Fibroblast of lung (primary cell): ENCODE data around the gene PNMA6E. TPM values are rescaled to one million over a fixed set of nuclear protein-coding genes. Genes with fewer than 3 reads are reported as not detected.
A peak's percentile ranks its signal among the peaks of the same experiment; 100 is the strongest.

Experiments
- DNase-seq, 2 donors: peaks; one replicate each; pipeline versions ENCODE4 v3.0.0 to v3.0.0-alpha.2; 2010; ENCODE audit warnings: low read depth in 2 of 2
- H2AFZ ChIP-seq: 2 replicates; pipeline ENCODE4 v1.5.1; 2012; ENCODE audit warnings: low read length, control low read depth, inconsistent platforms
- H3K27ac ChIP-seq: 2 replicates; pipeline ENCODE4 v1.5.1; 2011; ENCODE audit warnings: low read length, control low read depth; ENCODE audit not compliant: insufficient read depth
- H3K27me3 ChIP-seq: 2 replicates; pipeline ENCODE4 v1.5.1; 2011; ENCODE audit warnings: mild to moderate bottlenecking, low read length; ENCODE audit not compliant: control insufficient read depth, insufficient read depth
- H3K36me3 ChIP-seq: 2 replicates; pipeline ENCODE4 v1.5.1; 2011; ENCODE audit warnings: low read length; ENCODE audit not compliant: control insufficient read depth, insufficient read depth
- H3K4me1 ChIP-seq: 2 replicates; pipeline ENCODE4 v1.5.1; 2011; ENCODE audit warnings: low read length; ENCODE audit not compliant: control insufficient read depth, insufficient read depth; ENCODE audit errors: extremely low read depth
- H3K4me2 ChIP-seq: 2 replicates; pipeline ENCODE4 v1.5.1; 2011; ENCODE audit warnings: low read length, control low read depth; ENCODE audit not compliant: insufficient read depth; ENCODE audit errors: extremely low read depth
- H3K4me3 ChIP-seq, 4 experiments: fragments of 200-600 bp in 1 of 4; sonication (generic) in 1 of 4; replicated peaks in 1 of 4; 2 replicates each; pipeline ENCODE4 v1.5.1; 2011 to 2016; ENCODE audit warnings: low read length in 4 of 4, low read depth in 3 of 4, mild to moderate bottlenecking in 3 of 4, control low read depth in 2 of 4, inconsistent platforms in 1 of 4, mixed read lengths in 1 of 4; ENCODE audit not compliant: insufficient read depth in 1 of 4; ENCODE audit errors: control extremely low read depth in 1 of 4
- H3K79me2 ChIP-seq: 2 replicates; pipeline ENCODE4 v1.5.1; 2012; ENCODE audit warnings: mild to moderate bottlenecking, low read length, inconsistent platforms; ENCODE audit not compliant: control insufficient read depth, insufficient read depth
- H3K9ac ChIP-seq: 2 replicates; pipeline ENCODE4 v1.5.1; 2011; ENCODE audit warnings: mild to moderate bottlenecking, low read length, control low read depth; ENCODE audit not compliant: insufficient read depth
- H3K9me3 ChIP-seq: 2 replicates; pipeline ENCODE4 v1.5.1; 2012; ENCODE audit warnings: low read depth, low read length; ENCODE audit not compliant: control insufficient read depth, insufficient read depth
- H4K20me1 ChIP-seq: 2 replicates; pipeline ENCODE4 v1.5.1; 2011; ENCODE audit warnings: low read length; ENCODE audit not compliant: control insufficient read depth, insufficient read depth; ENCODE audit errors: extremely low read depth
- CTCF ChIP-seq, 2 donors: IDR thresholded peaks in 1 of 2; conservative IDR thresholded peaks in 1 of 2; 1 replicate in 1 of 2; 2 replicates in 1 of 2; pipeline ENCODE4 v1.5.1; 2011 to 2012; ENCODE audit warnings: low read length in 2 of 2, control low read depth in 1 of 2, inconsistent platforms in 1 of 2, low read depth in 1 of 2, mild to moderate bottlenecking in 1 of 2
- EZH2 ChIP-seq: IDR thresholded peaks from 2 replicates; pipeline ENCODE4 v1.5.1; 2012; ENCODE audit warnings: low read length, control low read depth, mild to moderate bottlenecking; ENCODE audit errors: missing control alignments
- polyA plus RNA-seq, 2 donors: library from polyadenylated mRNA; depleted of rRNA in 1 of 2; stranded (reverse) in 1 of 2; unstranded in 1 of 2; fragments of >200 nt; gene quantifications; 2 replicates each; pipeline ENCODE4 v1.2.1, GENCODE V29; 2011 to 2012; ENCODE audit warnings: missing spikeins in 1 of 2
- total RNA-seq: library from RNA; depleted of rRNA; stranded (reverse); fragments of >200 nt; gene quantifications from 2 replicates; pipeline ENCODE4 v1.2.1, GENCODE V29; 2014

Gene PNMA6E
- total and polyA plus RNA-seq, 2 donors (not counting 1 experiment from before 2014, with no cell fraction given): not detected

GRCh38 chrX:153370293-153371055 lies 30.7 kb downstream of the PNMA6E start:
- Histone ChIP-seq H2AFZ (no peak overlapping the region), H4K20me1 (no peaks in the 10 kb centered on the region), H3K27ac (no peak overlapping the region), H3K79me2 (no peaks in the 10 kb centered on the region), H3K4me3 (no peak overlapping the region), H3K36me3 (no peaks in the 10 kb centered on the region), H3K4me1 (no peaks in the 10 kb centered on the region), H3K9ac (no peak overlapping the region), H3K9me3 (no peaks in the 10 kb centered on the region), H3K27me3 (no peaks in the 10 kb centered on the region), H3K4me2 (no peak overlapping the region)
- no peak for TF ChIP-seq EZH2
- TF ChIP-seq CTCF (conservative IDR thresholded peaks at IDR 0.05 in 1 of 2, IDR thresholded peaks at IDR 0.05 in 1 of 2; ENCODE audit: low read depth in 1 of 2, low read length in 2 of 2): no peak
- peak in 1 of 2 donors; percentile 3 for DNase-seq

- Histone ChIP-seq H3K9me3 (no peaks in the 10 kb centered on the region), H3K4me1 (no peaks in the 10 kb centered on the region), H3K36me3 (no peaks in the 10 kb centered on the region), H3K27me3 (no peaks in the 10 kb centered on the region), H2AFZ (no peak overlapping the region), H4K20me1 (no peaks in the 10 kb centered on the region), H3K4me2 (no peak overlapping the region), H3K4me3 (no peak overlapping the region), H3K79me2 (no peaks in the 10 kb centered on the region), H3K9ac (no peak overlapping the region), H3K27ac (no peak overlapping the region)
- DNase-seq: no peak
- TF ChIP-seq CTCF (conservative IDR thresholded peaks at IDR 0.05 in 1 of 2, IDR thresholded peaks at IDR 0.05 in 1 of 2; ENCODE audit: low read depth in 1 of 2, low read length in 2 of 2) (no peak), EZH2 (no peak)
Observed at GRCh38 chrX:153366878-153367538, 34.1 kb downstream of the PNMA6E start.

- no peak overlapping the region for H3K4me2 ChIP-seq
- no peak for TF ChIP-seq EZH2
- TF ChIP-seq CTCF (conservative IDR thresholded peaks at IDR 0.05 in 1 of 2, IDR thresholded peaks at IDR 0.05 in 1 of 2; ENCODE audit: low read depth in 1 of 2, low read length in 2 of 2): no peak
- no peak overlapping the region for H2AFZ ChIP-seq
- H3K9ac ChIP-seq: no peak overlapping the region
- no peaks in the 10 kb centered on the region for H3K9me3 ChIP-seq
- no peak overlapping the region for H3K27ac ChIP-seq
- H3K4me1 ChIP-seq: no peaks in the 10 kb centered on the region
- no peak overlapping the region for H3K4me3 ChIP-seq
- H3K27me3 ChIP-seq: no peaks in the 10 kb centered on the region
- no peaks in the 10 kb centered on the region for H3K79me2 ChIP-seq
- DNase-seq: no peak
- H3K36me3 ChIP-seq: no peaks in the 10 kb centered on the region
- no peaks in the 10 kb centered on the region for H4K20me1 ChIP-seq
Observed at GRCh38 chrX:153366119-153366518, 35.0 kb downstream of the PNMA6E start.
